Transverse colon (tissue), 4 donors: ENCODE measurements around the gene TRPM3. TPM values are rescaled to one million over a fixed set of nuclear protein-coding genes. Genes with fewer than 3 reads are reported as not detected.

ENCODE experiments used
- DNase-seq: peaks from one replicate; pipeline ENCODE4 v3.0.0-alpha.2; 2019
- H3K27ac ChIP-seq, 4 donors: fragments of 200-600 bp; sonication (generic); 2 replicates each; pipeline ENCODE4 v1.5.1; 2016 to 2018; ENCODE audit warnings: inconsistent platforms in 4 of 4
- H3K27me3 ChIP-seq: fragments of 200-600 bp; sonication (generic); 2 replicates; pipeline ENCODE4 v1.5.1; 2017; ENCODE audit warnings: inconsistent platforms
- H3K36me3 ChIP-seq, 4 donors: fragments of 200-600 bp; sonication (generic); 2 replicates each; pipeline ENCODE4 v1.5.1; 2017 to 2019; ENCODE audit warnings: inconsistent platforms in 4 of 4
- H3K4me1 ChIP-seq, 4 donors: fragments of 200-600 bp; sonication (generic); 2 replicates each; pipeline ENCODE4 v1.5.1; 2017 to 2020; ENCODE audit warnings: inconsistent platforms in 4 of 4
- H3K4me3 ChIP-seq, 4 donors: fragments of 200-600 bp; sonication (generic); 1 replicate in 1 of 4; 2 replicates in 3 of 4; pipeline versions ENCODE4 v1.5.1 to v1.6.1; 2017 to 2019; ENCODE audit warnings: inconsistent platforms in 4 of 4
- H3K9me3 ChIP-seq, 2 donors: fragments of 200-600 bp; sonication (generic); 2 replicates each; pipeline ENCODE4 v1.5.1; 2017 to 2019; ENCODE audit warnings: inconsistent platforms in 2 of 2
- EP300 ChIP-seq: sonication (generic); formaldehyde crosslinking; IDR thresholded peaks from one replicate; pipeline ENCODE4 v1.6.1; 2017; ENCODE audit warnings: antibody characterized with exemption, low read depth
- POLR2A ChIP-seq: fragments of 450-650 bp; IDR thresholded peaks from one replicate; pipeline ENCODE4 v1.6.1; 2016; ENCODE audit warnings: antibody characterized with exemption, mild to moderate bottlenecking, moderate library complexity
- POLR2AphosphoS5 ChIP-seq, 3 donors: sonication (generic); formaldehyde crosslinking; IDR thresholded peaks; one replicate each; pipeline ENCODE4 v1.6.1; 2016; ENCODE audit warnings: antibody characterized with exemption in 3 of 3
- WGBS, 2 donors: methylation state at CpG; one replicate each; pipeline ENCODE4 v1.1.5; 2018; ENCODE audit warnings: low coverage in 1 of 2; 5-methylcytosine and 5-hydroxymethylcytosine counted together
- in situ Hi-C, 4 donors: fragments of 200-750 bp; cut with MboI; loops; one replicate each; pipeline versions ENCODE4 v1.15.0 to v1.15.1; 2017; ENCODE audit warnings: low sequenced_read_pairs in 3 of 4, low pct_ligation_motif_present in 1 of 4, low pct_unique_long_range_greater_than_20kb in 1 of 4
- intact Hi-C: fragments of 100-400 bp; cut with DNase I; formaldehyde crosslinking; loops from one replicate; pipeline ENCODE4 v1.15.1; 2023; ENCODE audit warnings: low total_unique reads
- total RNA-seq, 4 donors: library from RNA; depleted of rRNA; stranded (reverse); fragments of >200 nt; gene quantifications; one replicate each; pipeline ENCODE4 v1.1.0, GENCODE V29; 2016
- TF ChIP-seq, protein P1 (sequence below), 5 experiments: fragments of 200-600 bp in 3 of 5; fragments of 450-650 bp in 2 of 5; sonication (generic) in 3 of 5; IDR thresholded peaks; 1 replicate in 2 of 5; 2 replicates in 3 of 5; pipeline ENCODE4 v1.5.1; 2016 to 2017; ENCODE audit warnings: antibody characterized with exemption in 5 of 5, inconsistent platforms in 3 of 5, mild to moderate bottlenecking in 2 of 5, moderate library complexity in 1 of 5

TRPM3 gene
- total RNA-seq, 4 donors from 2014 or later: 0.16 to 1.2 (median 0.32) TPM

DNA sequence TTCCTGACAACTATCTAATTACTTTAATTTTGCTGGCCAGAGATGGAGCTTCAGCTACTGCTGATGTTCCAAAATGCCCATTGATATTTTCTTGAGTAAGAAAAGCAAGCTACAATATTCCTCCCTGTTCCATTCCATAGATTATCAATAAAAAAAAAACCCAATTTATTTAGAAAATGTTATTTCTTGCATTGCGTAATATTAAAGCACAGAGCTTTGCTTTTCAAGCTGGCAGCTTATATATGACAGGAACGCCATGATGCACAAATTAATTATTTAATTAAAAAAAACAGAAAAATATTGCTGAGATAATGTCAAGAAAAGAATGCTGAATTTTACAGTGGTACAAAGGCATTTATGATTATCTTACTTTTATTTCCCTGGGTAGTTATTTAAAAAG lies 47.9 kb downstream of the TRPM3 start:
- no peak overlapping the region for H3K4me3 ChIP-seq
- TF ChIP-seq POLR2A: no peak
- no peaks in the 10 kb centered on the region for H3K9me3 ChIP-seq
- H3K27me3 ChIP-seq: no peaks in the 10 kb centered on the region
- in situ Hi-C loops: no loop called here
- no peak overlapping the region for H3K27ac ChIP-seq
- H3K4me1 ChIP-seq: no peaks in the 10 kb centered on the region
- DNase-seq: no peak
- no peaks in the 10 kb centered on the region for H3K36me3 ChIP-seq
- intact Hi-C loops: loop anchor here (5.0 kb wide), 1 partner anchor 1654 kb away; no protein-coding TSS in a partner anchor
- WGBS, 2 donors: 81 to 92% methylated on average over 2 of the region's 2 CpGs

DNA sequence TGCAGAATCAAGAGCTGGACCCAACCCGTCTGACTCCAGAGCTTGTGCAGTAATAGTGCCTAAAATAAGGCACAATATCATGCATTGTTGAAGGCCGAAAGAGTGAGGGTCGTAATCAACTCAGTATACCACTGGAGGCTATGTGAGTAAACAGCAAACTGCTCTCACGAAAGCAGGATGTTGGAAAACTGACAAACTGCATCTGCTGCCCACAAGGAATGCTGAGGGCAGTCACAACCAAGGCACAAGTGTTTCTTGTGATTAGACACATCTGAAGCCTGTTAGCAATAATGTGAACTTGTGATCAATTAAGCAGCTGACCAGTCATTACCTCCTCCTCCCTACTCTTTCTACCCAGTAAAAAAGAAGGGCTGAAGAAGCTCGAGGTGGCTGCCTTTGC lies 48.8 kb downstream of the TRPM3 start:
- no peak for DNase-seq
- TF ChIP-seq, protein P1, sequence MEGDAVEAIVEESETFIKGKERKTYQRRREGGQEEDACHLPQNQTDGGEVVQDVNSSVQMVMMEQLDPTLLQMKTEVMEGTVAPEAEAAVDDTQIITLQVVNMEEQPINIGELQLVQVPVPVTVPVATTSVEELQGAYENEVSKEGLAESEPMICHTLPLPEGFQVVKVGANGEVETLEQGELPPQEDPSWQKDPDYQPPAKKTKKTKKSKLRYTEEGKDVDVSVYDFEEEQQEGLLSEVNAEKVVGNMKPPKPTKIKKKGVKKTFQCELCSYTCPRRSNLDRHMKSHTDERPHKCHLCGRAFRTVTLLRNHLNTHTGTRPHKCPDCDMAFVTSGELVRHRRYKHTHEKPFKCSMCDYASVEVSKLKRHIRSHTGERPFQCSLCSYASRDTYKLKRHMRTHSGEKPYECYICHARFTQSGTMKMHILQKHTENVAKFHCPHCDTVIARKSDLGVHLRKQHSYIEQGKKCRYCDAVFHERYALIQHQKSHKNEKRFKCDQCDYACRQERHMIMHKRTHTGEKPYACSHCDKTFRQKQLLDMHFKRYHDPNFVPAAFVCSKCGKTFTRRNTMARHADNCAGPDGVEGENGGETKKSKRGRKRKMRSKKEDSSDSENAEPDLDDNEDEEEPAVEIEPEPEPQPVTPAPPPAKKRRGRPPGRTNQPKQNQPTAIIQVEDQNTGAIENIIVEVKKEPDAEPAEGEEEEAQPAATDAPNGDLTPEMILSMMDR (IDR thresholded peaks at IDR 0.05): no peak
- TF ChIP-seq POLR2A: no peak
- no peak for TF ChIP-seq EP300
- TF ChIP-seq POLR2AphosphoS5 (IDR thresholded peaks at IDR 0.05): no peak
- Histone ChIP-seq H3K4me1 (no peaks in the 10 kb centered on the region), H3K36me3 (no peaks in the 10 kb centered on the region), H3K4me3 (no peak overlapping the region), H3K27ac (no peak overlapping the region), H3K9me3 (no peaks in the 10 kb centered on the region), H3K27me3 (no peaks in the 10 kb centered on the region)
- intact Hi-C loops (loop anchor here (5.0 kb wide), 1 partner anchor 1655 kb away; no protein-coding TSS in a partner anchor), in situ Hi-C loops (no loop called here)
- 63 to 76% methylated on average over 5 of the region's 5 CpGs for WGBS, 2 donors

DNA sequence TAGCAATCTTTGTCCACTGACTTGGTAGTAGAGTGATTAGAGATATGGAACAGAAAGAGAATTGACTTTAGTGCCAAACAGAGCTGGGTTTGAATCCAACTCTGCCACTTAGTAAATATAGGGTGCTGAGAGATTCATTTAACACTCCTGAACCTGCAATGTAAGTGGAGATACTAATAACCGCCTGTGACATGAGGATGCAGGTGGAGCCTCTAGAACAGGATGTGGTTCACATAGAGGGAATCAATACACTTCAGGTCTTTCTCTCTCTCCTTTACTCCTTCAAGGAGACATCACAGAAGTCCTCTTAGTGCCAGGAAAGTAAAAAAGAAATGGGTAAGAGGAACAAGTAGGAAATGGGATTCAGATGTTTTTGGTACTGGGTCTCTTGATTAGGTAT lies 49.8 kb downstream of the TRPM3 start:
- in situ Hi-C loops: no loop called here
- 83 to 100% methylated on average over 1 of the region's 1 CpG for WGBS, 2 donors

DNA sequence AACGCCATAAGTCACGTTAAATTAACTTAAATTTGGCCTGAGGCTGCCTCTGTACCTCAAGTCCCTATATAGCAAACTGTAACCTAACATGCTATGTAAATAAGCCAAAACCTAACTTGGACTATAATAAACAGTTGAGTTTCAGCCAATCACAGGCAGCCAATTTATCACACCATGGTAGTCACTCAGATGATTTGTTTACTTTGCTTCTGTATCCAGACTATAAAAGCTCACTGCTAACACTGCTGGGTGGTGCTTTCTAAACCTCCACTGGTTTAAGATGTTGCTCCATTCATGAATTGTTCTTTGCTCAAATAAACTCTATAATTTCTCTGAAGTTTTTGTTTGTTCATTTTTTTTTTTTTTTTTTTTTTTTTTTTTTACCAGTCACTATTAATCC lies 62.8 kb downstream of the TRPM3 start:
- Histone ChIP-seq H3K27ac (no peak overlapping the region), H3K4me3 (no peak overlapping the region), H3K36me3 (no peaks in the 10 kb centered on the region), H3K4me1 (peaks cover 0 to 5% (median 0%) of the 10 kb centered on the region in 4 donors), H3K27me3 (no peaks in the 10 kb centered on the region), H3K9me3 (no peaks in the 10 kb centered on the region)
- in situ Hi-C loops (no loop called here), intact Hi-C loops (no loop called here)
- TF ChIP-seq EP300 (no peak), POLR2A (no peak), POLR2AphosphoS5 (IDR thresholded peaks at IDR 0.05) (no peak)
- TF ChIP-seq, protein P1 (IDR thresholded peaks at IDR 0.05): no peak
- 43 to 54% methylated on average over 2 of the region's 2 CpGs for WGBS, 2 donors
- DNase-seq: no peak

More for the DNA sequence above, 49.8 kb downstream of the TRPM3 start:
- DNase-seq: no peak
- TF ChIP-seq, protein P1 (IDR thresholded peaks at IDR 0.05): no peak
- TF ChIP-seq POLR2AphosphoS5 (IDR thresholded peaks at IDR 0.05) (no peak), EP300 (no peak)
- H3K4me1 ChIP-seq: no peaks in the 10 kb centered on the region
- H3K27me3 ChIP-seq: no peaks in the 10 kb centered on the region
- H3K36me3 ChIP-seq: no peaks in the 10 kb centered on the region
- H3K4me3 ChIP-seq: no peak overlapping the region
- no peaks in the 10 kb centered on the region for H3K9me3 ChIP-seq
- no peak overlapping the region for H3K27ac ChIP-seq
- intact Hi-C loops: loop anchor here (5.0 kb wide), 1 partner anchor 1656 kb away; no protein-coding TSS in a partner anchor

DNA sequence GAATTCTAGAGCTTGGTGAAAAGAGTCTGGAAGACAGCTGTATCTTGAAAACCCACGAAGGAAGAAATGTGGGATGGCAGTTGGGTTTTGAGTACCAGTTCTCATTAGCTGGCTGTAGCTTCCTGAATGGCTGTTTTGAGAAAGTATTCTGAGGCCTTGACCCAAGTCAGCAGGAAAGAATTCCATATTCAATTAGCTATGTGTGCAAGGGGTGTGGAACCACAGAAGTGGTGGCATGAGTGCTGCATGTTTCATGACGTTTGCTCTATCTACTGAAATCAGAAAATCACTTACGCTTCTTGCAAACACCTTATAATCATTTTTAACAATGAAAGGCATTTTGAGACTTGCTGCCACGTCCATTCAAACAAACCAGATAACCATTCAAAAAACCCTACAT lies 69.1 kb downstream of the TRPM3 start:
- TF ChIP-seq EP300 (no peak), POLR2AphosphoS5 (IDR thresholded peaks at IDR 0.05) (no peak), POLR2A (no peak)
- TF ChIP-seq, protein P1 (IDR thresholded peaks at IDR 0.05): no peak
- DNase-seq: no peak
- no peak overlapping the region for H3K27ac ChIP-seq
- H3K9me3 ChIP-seq: no peaks in the 10 kb centered on the region
- no peaks in the 10 kb centered on the region for H3K27me3 ChIP-seq
- in situ Hi-C loops: no loop called here
- H3K36me3 ChIP-seq: no peaks in the 10 kb centered on the region
- 26 to 54% methylated on average over 2 to 4 of the region's 4 CpGs for WGBS, 2 donors
- H3K4me1 ChIP-seq: peaks cover 0 to 5% (median 0%) of the 10 kb centered on the region in 4 donors
- intact Hi-C loops: no loop called here
- no peak overlapping the region for H3K4me3 ChIP-seq
